C4-2B (cell line): ENCODE measurements around the gene EVA1B.

Experiments
- CTCF ChIP-seq: fragments of 450-650 bp; conservative IDR thresholded peaks from 2 replicates; pipeline ENCODE4 v1.5.1; 2017; ENCODE audit warnings: mild to moderate bottlenecking
- ZFX ChIP-seq: fragments of 450-650 bp; IDR thresholded peaks from 2 replicates; pipeline ENCODE4 v1.6.1; 2017

GRCh38 chr1:36352910-36353878, 29.7 kb upstream of the EVA1B start:
- no peak for TF ChIP-seq CTCF
- TF ChIP-seq ZFX = no peak
